Measurements from ENCODE around the gene CRTAC1.

Gene CRTAC1

DNA sequence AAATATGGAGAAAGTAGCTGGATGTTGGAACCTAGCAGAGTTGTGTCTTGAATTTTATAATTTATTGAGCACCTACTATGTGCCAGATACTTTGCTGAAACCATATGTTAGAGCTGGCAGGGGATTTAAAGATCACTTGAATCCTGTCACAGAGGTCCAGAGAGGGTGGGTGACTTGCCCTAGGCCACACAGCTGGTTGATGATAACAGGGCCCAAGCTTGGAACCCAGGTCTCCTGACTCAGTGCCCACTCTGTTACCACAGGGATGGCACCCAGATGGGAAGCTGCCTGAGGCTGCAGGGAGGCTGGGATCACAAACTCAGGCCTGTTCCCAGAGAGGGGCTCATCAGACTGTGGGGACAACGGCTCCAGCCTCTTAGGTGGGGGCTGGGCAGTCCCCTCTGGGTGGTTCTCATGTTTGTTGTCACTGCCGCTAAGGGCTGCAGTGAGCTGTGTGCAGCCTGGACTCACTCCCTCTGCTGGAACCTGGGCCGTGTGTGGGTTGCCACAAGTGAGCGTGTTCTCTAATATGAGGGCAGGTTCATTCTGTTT, 162.2 kb downstream of the CRTAC1 start:
- H3K9me3 ChIP-seq (ENCODE audit: control insufficient read depth, insufficient read depth, low read length) = no peaks in the 10 kb centered on the region
- H3K36me3 ChIP-seq (ENCODE audit: control insufficient read depth, insufficient read depth, low read length) = no peaks in the 10 kb centered on the region
- no peaks in the 10 kb centered on the region for H3K27me3 ChIP-seq (ENCODE audit: control insufficient read depth, insufficient read depth, low read length)
- H3K27ac ChIP-seq (ENCODE audit: low read depth, low read length) = no peak overlapping the region
- H3K9ac ChIP-seq (ENCODE audit: low read depth, low read length) = no peak overlapping the region
- peaks cover 27% of the 10 kb centered on the region for H3K4me1 ChIP-seq (ENCODE audit: control insufficient read depth, insufficient read depth, low read length)
- H3K4me3 ChIP-seq (ENCODE audit: low read depth, low read length) = no peak overlapping the region

DNA sequence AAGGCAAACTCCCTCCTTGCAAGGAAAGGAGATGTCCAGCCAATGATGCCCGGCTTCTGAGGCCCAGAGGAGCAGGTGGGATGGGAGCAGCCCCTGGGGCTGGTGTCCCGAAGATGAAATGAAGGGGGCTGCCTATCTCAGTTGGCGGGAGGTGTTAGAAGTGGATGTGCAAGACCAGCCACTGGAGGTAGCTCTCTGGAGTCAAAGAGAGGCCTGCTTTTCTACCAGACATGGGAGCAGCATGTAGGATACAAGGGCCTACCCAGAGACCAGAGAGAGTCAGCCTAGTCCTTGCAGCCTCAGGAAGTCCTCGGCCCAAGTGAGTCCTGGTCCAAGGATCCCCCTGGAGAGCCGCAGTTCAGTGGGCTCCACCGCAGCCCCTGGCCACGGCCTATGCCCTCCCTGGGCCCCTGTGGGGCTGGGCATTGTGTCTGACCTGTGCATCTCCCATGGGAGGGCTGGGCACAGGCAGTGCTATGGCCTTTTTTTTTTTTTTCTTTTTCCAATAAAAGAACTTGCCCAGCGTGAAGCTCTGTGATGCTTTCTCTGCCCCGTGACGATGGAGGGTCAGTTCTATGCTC, 163.1 kb downstream of the CRTAC1 start:
- Histone ChIP-seq H3K4me3 (ENCODE audit: low read depth, low read length) (no peak overlapping the region), H3K9me3 (ENCODE audit: control insufficient read depth, insufficient read depth, low read length) (no peaks in the 10 kb centered on the region), H3K4me1 (ENCODE audit: control insufficient read depth, insufficient read depth, low read length) (peaks cover 27% of the 10 kb centered on the region), H3K27ac (ENCODE audit: low read depth, low read length) (no peak overlapping the region), H3K9ac (ENCODE audit: low read depth, low read length) (no peak overlapping the region), H3K27me3 (ENCODE audit: control insufficient read depth, insufficient read depth, low read length) (no peaks in the 10 kb centered on the region), H3K36me3 (ENCODE audit: control insufficient read depth, insufficient read depth, low read length) (no peaks in the 10 kb centered on the region)

DNA sequence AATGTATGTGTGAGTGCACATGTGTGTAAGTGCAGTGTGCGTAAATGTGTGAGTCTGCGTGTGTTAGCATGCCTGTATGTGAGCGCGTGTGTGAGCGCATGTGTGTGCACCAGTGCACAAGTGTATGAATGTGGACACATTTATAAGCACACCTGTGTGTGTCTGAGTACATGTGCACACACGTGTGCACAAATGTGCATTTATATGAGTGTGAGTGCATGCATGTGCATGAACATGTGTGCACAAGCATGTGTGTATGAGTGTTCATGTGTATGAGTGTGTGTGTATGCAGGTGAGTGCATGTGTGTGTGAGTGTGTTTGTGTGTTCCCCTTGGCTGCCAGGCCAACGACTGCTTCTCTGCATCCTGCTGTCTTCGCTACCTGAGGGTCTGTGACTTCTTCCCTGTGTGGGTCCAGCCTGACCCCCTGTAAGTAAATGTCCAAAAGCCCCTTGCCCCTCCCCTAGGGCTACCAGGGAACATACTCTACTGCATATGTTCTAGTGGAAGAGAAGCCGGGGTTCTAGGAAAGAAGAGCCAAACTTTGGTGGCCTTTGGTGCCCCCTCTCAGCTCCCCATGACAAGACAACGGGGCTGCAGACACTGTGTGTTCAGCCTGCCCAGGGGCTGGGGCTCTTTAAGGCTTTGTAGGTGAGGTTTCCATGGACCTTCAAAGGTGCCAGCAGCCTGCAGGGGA, 163.7 kb downstream of the CRTAC1 start:
- no peak overlapping the region for H3K27ac ChIP-seq (ENCODE audit: low read depth, low read length)
- no peaks in the 10 kb centered on the region for H3K27me3 ChIP-seq (ENCODE audit: control insufficient read depth, insufficient read depth, low read length)
- H3K4me3 ChIP-seq (ENCODE audit: low read depth, low read length) = no peak overlapping the region
- H3K9me3 ChIP-seq (ENCODE audit: control insufficient read depth, insufficient read depth, low read length) = no peaks in the 10 kb centered on the region
- H3K9ac ChIP-seq (ENCODE audit: low read depth, low read length) = no peak overlapping the region
- peaks cover 33% of the 10 kb centered on the region for H3K4me1 ChIP-seq (ENCODE audit: control insufficient read depth, insufficient read depth, low read length)
- no peaks in the 10 kb centered on the region for H3K36me3 ChIP-seq (ENCODE audit: control insufficient read depth, insufficient read depth, low read length)

DNA sequence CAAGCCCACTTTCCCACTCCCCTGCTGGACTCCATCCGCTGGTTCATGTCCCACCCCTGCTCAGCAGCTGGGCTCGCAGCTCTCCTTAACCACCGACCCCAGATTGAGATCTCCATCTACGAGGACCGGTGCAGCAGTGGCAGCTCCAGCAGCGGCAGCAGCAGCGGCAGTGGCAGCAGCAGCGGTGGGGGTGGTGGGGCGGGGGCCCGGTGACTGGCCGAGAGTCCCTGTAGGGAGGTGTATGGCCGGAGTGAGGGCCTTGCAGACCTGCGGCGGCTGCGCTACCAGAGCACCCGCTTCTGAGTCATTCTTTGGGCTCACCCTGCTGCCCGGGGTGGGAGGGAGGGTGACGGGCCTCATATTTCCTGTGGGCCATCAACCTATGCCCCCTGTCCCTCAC, 164.9 kb downstream of the CRTAC1 start:
- Histone ChIP-seq H3K4me1 (ENCODE audit: control insufficient read depth, insufficient read depth, low read length) (peaks cover 37% of the 10 kb centered on the region), H3K27me3 (ENCODE audit: control insufficient read depth, insufficient read depth, low read length) (no peaks in the 10 kb centered on the region), H3K9ac (ENCODE audit: low read depth, low read length) (no peak overlapping the region), H3K36me3 (ENCODE audit: control insufficient read depth, insufficient read depth, low read length) (no peaks in the 10 kb centered on the region), H3K27ac (ENCODE audit: low read depth, low read length) (no peak overlapping the region), H3K9me3 (ENCODE audit: control insufficient read depth, insufficient read depth, low read length) (no peaks in the 10 kb centered on the region), H3K4me3 (ENCODE audit: low read depth, low read length) (no peak overlapping the region)

DNA sequence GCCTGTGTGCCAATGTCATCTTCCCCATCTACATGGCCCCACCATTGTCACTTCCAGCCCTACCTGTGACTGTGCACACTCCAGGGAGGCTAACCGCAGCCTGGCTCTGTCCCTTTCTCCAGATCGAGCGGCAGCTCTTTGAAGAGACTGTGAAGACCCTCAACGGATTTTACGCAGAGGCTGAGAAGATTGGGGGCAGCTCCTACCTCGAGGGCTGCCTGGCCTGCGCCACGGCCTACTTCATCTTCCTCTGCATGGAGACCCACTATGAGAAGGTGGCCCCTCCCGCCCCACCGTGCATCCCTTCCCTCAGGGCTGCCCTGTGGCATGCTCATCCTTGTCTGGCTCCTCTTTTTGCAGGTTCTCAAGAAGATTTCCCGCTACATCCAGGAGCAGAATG, 166.6 kb downstream of the CRTAC1 start:
- H3K27ac ChIP-seq (ENCODE audit: low read depth, low read length) = no peak overlapping the region
- H3K27me3 ChIP-seq (ENCODE audit: control insufficient read depth, insufficient read depth, low read length) = no peaks in the 10 kb centered on the region
- H3K4me1 ChIP-seq (ENCODE audit: control insufficient read depth, insufficient read depth, low read length) = peaks cover 21% of the 10 kb centered on the region
- H3K9ac ChIP-seq (ENCODE audit: low read depth, low read length) = no peak overlapping the region
- no peaks in the 10 kb centered on the region for H3K9me3 ChIP-seq (ENCODE audit: control insufficient read depth, insufficient read depth, low read length)
- H3K36me3 ChIP-seq (ENCODE audit: control insufficient read depth, insufficient read depth, low read length) = no peaks in the 10 kb centered on the region
- H3K4me3 ChIP-seq (ENCODE audit: low read depth, low read length) = no peak overlapping the region

DNA sequence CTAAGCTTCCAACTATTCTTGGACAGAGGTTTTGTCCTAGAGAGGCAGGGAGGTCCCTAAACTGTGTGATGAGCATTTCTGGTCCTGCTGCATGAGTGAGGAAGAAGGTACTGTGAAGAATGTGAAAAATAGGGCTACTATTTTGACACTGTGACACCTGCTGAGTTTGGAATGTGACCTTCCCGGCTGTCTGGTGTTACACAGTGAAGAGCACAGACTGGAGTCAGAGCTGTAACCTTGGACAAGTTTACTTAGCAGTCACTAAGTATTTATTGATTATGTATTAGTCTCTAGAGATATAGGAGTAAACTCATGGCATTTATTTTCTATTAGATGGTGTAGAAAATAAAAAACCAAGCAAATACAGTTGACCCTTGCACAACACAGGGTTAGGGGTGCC, 168.5 kb downstream of the CRTAC1 start:
- no peaks in the 10 kb centered on the region for H3K36me3 ChIP-seq (ENCODE audit: control insufficient read depth, insufficient read depth, low read length)
- H3K4me3 ChIP-seq (ENCODE audit: low read depth, low read length) = no peak overlapping the region
- no peaks in the 10 kb centered on the region for H3K9me3 ChIP-seq (ENCODE audit: control insufficient read depth, insufficient read depth, low read length)
- no peaks in the 10 kb centered on the region for H3K27me3 ChIP-seq (ENCODE audit: control insufficient read depth, insufficient read depth, low read length)
- no peak overlapping the region for H3K9ac ChIP-seq (ENCODE audit: low read depth, low read length)
- no peak overlapping the region for H3K27ac ChIP-seq (ENCODE audit: low read depth, low read length)
- peaks cover 18% of the 10 kb centered on the region for H3K4me1 ChIP-seq (ENCODE audit: control insufficient read depth, insufficient read depth, low read length)

DNA sequence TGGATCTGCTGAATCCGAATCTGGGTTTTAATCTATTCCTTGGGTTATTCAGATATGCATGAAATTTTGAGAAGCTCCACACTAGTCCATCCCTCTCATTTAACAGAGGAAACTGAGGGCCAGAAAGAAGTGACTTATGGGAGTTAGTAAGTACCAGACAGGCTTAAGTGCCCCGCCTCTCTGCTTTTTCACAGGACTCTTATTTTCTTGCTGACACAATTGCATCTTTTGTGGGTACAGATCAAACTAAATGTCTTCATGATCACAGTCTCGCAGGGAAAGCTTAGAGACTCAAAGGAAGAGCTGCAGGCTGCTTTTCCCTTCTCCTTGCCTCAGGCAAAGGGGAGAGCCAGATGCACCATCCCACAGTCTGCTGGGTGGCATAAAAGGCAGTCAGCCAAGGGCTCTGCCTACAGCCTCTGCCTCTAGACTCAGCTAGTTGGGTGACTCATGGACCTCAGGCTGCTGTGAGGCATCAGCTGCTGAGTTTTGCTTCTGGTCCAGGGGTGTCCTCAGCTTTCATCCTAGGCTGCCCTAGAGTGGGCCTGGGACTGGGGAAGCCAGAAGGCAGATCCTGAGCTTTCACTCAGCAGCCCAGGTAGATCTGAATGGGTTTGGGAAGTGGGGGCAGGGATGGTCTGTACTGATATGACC, 169.2 kb downstream of the CRTAC1 start:
- Histone ChIP-seq H3K27ac (ENCODE audit: low read depth, low read length) (no peak overlapping the region), H3K4me3 (ENCODE audit: low read depth, low read length) (no peak overlapping the region), H3K9ac (ENCODE audit: low read depth, low read length) (no peak overlapping the region), H3K36me3 (ENCODE audit: control insufficient read depth, insufficient read depth, low read length) (no peaks in the 10 kb centered on the region), H3K27me3 (ENCODE audit: control insufficient read depth, insufficient read depth, low read length) (no peaks in the 10 kb centered on the region), H3K9me3 (ENCODE audit: control insufficient read depth, insufficient read depth, low read length) (no peaks in the 10 kb centered on the region), H3K4me1 (ENCODE audit: control insufficient read depth, insufficient read depth, low read length) (peaks cover 18% of the 10 kb centered on the region)

DNA sequence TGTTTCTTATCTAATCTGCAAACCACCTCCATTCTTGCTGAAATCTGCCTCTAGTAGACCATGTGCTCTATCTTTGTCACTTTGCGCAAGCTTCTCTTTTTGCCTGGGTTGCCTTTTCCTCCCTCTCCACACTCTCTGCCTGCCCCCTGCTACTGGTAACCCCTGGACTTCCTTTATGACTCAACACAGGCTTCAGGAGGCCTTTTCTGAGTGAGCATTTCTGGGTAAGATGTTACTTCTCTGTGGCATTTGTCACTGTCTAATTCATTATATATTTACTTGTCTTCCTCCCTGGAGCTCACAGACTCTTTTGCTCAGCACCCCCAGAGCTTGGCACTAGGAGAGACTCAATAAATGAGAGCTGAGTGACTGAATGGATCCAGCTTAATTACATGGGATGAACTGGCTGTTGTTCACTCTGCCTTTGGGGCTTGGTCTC, 172.4 kb downstream of the CRTAC1 start:
- Histone ChIP-seq H3K9ac (ENCODE audit: low read depth, low read length) (no peak overlapping the region), H3K9me3 (ENCODE audit: control insufficient read depth, insufficient read depth, low read length) (no peaks in the 10 kb centered on the region), H3K27me3 (ENCODE audit: control insufficient read depth, insufficient read depth, low read length) (0 out of 2 replicates have a peak, but pooled peaks cover under 1% of the 10 kb centered on the region), H3K27ac (ENCODE audit: low read depth, low read length) (no peak overlapping the region), H3K36me3 (ENCODE audit: control insufficient read depth, insufficient read depth, low read length) (no peaks in the 10 kb centered on the region), H3K4me3 (ENCODE audit: low read depth, low read length) (no peak overlapping the region), H3K4me1 (ENCODE audit: control insufficient read depth, insufficient read depth, low read length) (peaks cover 18% of the 10 kb centered on the region)

DNA sequence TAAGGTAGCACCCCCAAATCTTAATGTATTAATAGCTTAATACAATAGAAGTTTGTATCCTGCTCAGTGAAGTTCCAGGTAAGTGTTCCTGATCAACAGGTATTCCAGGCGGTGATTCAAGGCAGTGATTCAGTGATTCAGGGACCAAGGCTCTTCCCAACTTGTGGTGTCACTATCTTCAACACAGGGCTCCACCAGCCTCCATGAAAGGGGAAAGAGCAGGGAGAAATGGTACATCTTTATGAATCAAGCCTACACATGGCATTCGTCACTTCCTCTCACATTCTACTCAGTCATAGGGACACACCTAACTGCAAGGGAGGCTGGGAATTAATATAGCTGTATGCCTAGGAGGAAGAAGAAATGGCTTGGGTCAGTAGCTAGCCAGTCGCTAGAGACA, 175.7 kb downstream of the CRTAC1 start:
- Histone ChIP-seq H3K27ac (ENCODE audit: low read depth, low read length) (no peak overlapping the region), H3K4me1 (ENCODE audit: control insufficient read depth, insufficient read depth, low read length) (no peaks in the 10 kb centered on the region), H3K27me3 (ENCODE audit: control insufficient read depth, insufficient read depth, low read length) (peaks cover 24% of the 10 kb centered on the region)

DNA sequence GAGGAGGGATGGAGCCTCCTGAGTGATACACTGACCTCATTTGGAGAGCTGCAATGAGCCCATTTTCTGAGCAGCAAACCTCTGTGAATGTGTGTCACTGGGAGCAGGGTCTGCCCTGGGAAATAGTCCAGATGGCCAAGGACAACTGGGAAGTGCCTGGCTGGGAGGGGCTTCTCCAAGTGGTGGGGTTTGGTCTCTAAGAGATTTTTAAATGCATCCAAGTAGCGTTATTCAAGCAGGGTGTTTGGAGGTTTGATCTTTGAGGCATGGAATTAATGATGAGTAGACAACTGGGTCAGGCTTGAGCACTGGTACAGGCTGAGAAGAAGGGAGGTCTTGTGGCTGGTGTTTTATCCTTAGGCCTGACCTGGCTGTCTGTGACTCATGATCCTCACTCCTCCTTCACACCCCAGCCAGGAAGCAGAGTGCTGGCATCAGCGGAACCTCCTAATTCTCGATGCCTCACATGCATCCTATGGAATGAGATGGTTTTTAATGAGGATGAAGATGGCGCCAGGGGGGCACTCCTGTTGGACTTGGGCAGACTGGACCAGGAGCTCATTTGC, 177.5 kb downstream of the CRTAC1 start:
- H3K27me3 ChIP-seq (ENCODE audit: control insufficient read depth, insufficient read depth, low read length) = peaks cover 32% of the 10 kb centered on the region
- no peaks in the 10 kb centered on the region for H3K4me1 ChIP-seq (ENCODE audit: control insufficient read depth, insufficient read depth, low read length)
- no peak overlapping the region for H3K4me3 ChIP-seq (ENCODE audit: low read depth, low read length)
- H3K9ac ChIP-seq (ENCODE audit: low read depth, low read length) = no peak overlapping the region
- H3K27ac ChIP-seq (ENCODE audit: low read depth, low read length) = no peak overlapping the region
- H3K9me3 ChIP-seq (ENCODE audit: control insufficient read depth, insufficient read depth, low read length) = no peaks in the 10 kb centered on the region
- no peaks in the 10 kb centered on the region for H3K36me3 ChIP-seq (ENCODE audit: control insufficient read depth, insufficient read depth, low read length)

More for the DNA sequence above, 175.7 kb downstream of the CRTAC1 start:
- Histone ChIP-seq H3K4me3 (ENCODE audit: low read depth, low read length) (no peak overlapping the region), H3K9me3 (ENCODE audit: control insufficient read depth, insufficient read depth, low read length) (no peaks in the 10 kb centered on the region), H3K9ac (ENCODE audit: low read depth, low read length) (no peak overlapping the region), H3K36me3 (ENCODE audit: control insufficient read depth, insufficient read depth, low read length) (no peaks in the 10 kb centered on the region)

DNA sequence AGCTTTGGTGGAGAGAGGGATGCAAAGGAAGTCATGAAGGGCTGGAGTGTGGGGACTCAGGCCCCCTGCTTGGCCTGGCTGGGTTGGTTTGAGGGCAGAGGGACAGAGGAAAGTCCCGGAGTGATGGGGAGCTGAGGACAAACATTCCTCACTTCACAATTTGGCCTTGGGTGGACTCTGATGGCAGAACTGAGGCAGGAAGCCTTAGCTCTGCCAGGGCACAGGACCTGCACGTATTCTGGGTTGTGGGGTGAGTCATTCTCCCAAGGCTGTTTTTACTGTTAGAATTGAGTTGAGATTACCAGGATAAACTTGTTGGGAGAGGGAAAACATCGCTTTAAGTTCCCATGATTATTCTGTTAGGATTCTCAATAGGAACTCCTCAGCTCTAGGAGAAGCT, 178.1 kb downstream of the CRTAC1 start:
- H3K36me3 ChIP-seq (ENCODE audit: control insufficient read depth, insufficient read depth, low read length) = no peaks in the 10 kb centered on the region
- H3K9ac ChIP-seq (ENCODE audit: low read depth, low read length) = no peak overlapping the region
- H3K27ac ChIP-seq (ENCODE audit: low read depth, low read length) = no peak overlapping the region
- no peak overlapping the region for H3K4me3 ChIP-seq (ENCODE audit: low read depth, low read length)
- H3K9me3 ChIP-seq (ENCODE audit: control insufficient read depth, insufficient read depth, low read length) = no peaks in the 10 kb centered on the region
- peaks cover 32% of the 10 kb centered on the region for H3K27me3 ChIP-seq (ENCODE audit: control insufficient read depth, insufficient read depth, low read length)
- no peaks in the 10 kb centered on the region for H3K4me1 ChIP-seq (ENCODE audit: control insufficient read depth, insufficient read depth, low read length)
